Measurements from ENCODE around the gene KCNA1. TPM values are rescaled to one million over a fixed set of nuclear protein-coding genes. Genes with fewer than 3 reads are reported as not detected.

KCNA1 gene
- polyA plus RNA-seq, 1 donor from 2014 or later, result 14.7 TPM

DNA sequence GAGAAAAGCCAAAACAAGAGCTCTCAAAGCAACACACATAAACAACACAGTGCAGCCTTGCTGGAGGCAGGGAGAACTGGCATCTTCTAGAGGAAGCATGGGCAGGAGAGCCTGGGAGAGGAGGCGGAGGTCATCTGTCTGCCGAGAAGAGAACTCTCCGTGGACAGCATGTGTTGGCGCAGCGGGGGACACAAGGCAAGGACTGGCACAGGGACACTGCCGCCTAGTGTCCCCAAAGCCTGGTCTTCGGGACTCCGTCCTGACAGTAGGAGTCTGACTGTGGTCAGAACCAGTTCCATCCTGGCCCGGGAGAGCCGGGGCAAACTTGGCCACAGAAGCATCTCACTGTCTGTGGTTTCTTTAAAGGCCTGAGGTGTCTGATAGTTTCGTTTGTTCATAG, 47.3 kb downstream of the KCNA1 start (continued):
- TF ChIP-seq SMC3 (conservative IDR thresholded peaks at IDR 0.05; ENCODE audit: poor library complexity), result no peak

DNA sequence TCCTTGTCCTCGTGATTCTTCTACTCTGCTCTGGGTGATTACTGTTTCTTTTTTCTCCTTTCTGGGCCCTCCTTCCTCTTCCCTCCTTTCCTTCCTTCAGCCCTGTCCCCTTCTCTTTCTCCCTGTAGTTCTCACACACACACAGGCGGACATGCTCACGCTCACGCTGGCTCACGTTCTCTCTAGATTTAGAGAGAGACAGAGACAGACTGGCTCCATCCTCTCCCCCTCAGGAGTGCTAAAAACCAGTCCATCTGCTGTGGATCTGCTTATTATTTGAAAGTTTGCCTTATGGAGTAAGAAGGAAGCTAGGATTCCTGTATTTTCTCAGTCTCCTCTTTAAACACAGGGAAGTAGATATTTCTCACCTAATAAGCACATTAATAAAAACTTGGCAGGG, 48.1 kb downstream of the KCNA1 start:
- no peak overlapping the region for H3K9ac ChIP-seq (ENCODE audit: low read length)
- no peaks in the 10 kb centered on the region for H3K27me3 ChIP-seq (ENCODE audit: insufficient read depth, low read depth, low read length)
- no peaks in the 10 kb centered on the region for H3K9me2 ChIP-seq (ENCODE audit: insufficient read depth, low read length)
- H3K27ac ChIP-seq (ENCODE audit: low read length), result no peak overlapping the region
- H2AFZ ChIP-seq (ENCODE audit: low read depth, low read length), result no peak overlapping the region
- H3K4me3 ChIP-seq (ENCODE audit: low read length), result no peak overlapping the region
- H3F3A ChIP-seq (ENCODE audit: insufficient read depth, low read length, poor library complexity, severe bottlenecking), result no peaks in the 10 kb centered on the region
- TF ChIP-seq, protein P1, sequence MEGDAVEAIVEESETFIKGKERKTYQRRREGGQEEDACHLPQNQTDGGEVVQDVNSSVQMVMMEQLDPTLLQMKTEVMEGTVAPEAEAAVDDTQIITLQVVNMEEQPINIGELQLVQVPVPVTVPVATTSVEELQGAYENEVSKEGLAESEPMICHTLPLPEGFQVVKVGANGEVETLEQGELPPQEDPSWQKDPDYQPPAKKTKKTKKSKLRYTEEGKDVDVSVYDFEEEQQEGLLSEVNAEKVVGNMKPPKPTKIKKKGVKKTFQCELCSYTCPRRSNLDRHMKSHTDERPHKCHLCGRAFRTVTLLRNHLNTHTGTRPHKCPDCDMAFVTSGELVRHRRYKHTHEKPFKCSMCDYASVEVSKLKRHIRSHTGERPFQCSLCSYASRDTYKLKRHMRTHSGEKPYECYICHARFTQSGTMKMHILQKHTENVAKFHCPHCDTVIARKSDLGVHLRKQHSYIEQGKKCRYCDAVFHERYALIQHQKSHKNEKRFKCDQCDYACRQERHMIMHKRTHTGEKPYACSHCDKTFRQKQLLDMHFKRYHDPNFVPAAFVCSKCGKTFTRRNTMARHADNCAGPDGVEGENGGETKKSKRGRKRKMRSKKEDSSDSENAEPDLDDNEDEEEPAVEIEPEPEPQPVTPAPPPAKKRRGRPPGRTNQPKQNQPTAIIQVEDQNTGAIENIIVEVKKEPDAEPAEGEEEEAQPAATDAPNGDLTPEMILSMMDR (IDR thresholded peaks at IDR 0.05; ENCODE audit: poor library complexity, severe bottlenecking), result no peak
- H3K4me2 ChIP-seq (ENCODE audit: low read length), result no peak overlapping the region
- H3K9me3 ChIP-seq (ENCODE audit: low read length), result no peaks in the 10 kb centered on the region
- H4K20me1 ChIP-seq (ENCODE audit: insufficient read depth), result no peaks in the 10 kb centered on the region
- no peaks in the 10 kb centered on the region for H3K79me2 ChIP-seq (replicated peaks; ENCODE audit: insufficient read depth, low read length)
- H3K36me3 ChIP-seq (ENCODE audit: insufficient read depth, low read length), result no peaks in the 10 kb centered on the region

DNA sequence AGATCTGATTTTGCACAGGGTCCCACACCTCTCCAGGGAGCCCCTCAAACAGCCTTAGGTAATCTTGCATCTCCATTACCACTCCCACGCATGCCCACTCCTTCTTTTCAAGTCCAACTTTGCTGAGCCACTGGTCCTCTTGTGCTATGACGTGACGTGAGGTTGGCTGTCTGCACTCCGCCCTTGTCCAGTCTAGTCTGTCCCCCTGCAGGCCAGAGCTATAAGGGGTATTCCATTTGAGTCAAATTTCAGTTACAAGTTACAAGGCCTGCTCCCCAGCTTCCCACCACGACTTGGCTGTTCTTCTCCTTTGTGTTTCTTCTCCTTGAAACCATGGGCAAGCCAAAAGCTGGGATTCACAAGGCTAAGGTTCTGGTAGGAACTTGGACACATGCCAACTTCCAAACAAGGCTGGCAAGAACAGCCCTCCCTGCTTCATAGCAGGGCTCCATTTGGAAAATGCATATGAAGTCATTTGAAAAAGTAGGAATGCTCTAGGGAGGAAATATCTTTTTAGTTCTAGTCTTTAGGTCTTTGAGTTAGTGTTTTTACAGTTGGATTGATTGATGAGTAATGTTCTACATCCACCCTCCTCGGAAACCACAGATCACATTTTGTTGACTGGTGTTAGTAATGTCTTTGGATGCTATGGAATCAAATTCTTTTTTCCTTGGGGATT, 49.1 kb downstream of the KCNA1 start:
- no peaks in the 10 kb centered on the region for H3K27me3 ChIP-seq (ENCODE audit: insufficient read depth, low read depth, low read length)
- no peak overlapping the region for H3K27ac ChIP-seq (ENCODE audit: low read length)
- H3K4me2 ChIP-seq (ENCODE audit: low read length), result no peak overlapping the region
- no peaks in the 10 kb centered on the region for H3K79me2 ChIP-seq (replicated peaks; ENCODE audit: insufficient read depth, low read length)
- no peak overlapping the region for H3K9ac ChIP-seq (ENCODE audit: low read length)
- H3F3A ChIP-seq (ENCODE audit: insufficient read depth, low read length, poor library complexity, severe bottlenecking), result no peaks in the 10 kb centered on the region
- no peak overlapping the region for H3K4me3 ChIP-seq (ENCODE audit: low read length)
- no peaks in the 10 kb centered on the region for H3K9me2 ChIP-seq (ENCODE audit: insufficient read depth, low read length)
- TF ChIP-seq POLR2AphosphoS5 (IDR thresholded peaks at IDR 0.05) (no peak), TAF1 (IDR thresholded peaks at IDR 0.05; ENCODE audit: low read depth) (no peak), EP300 (conservative IDR thresholded peaks at IDR 0.05; ENCODE audit: poor library complexity, severe bottlenecking) (no peak), SMC3 (conservative IDR thresholded peaks at IDR 0.05; ENCODE audit: poor library complexity) (no peak), RAD21 (conservative IDR thresholded peaks at IDR 0.05) (no peak), MXI1 (conservative IDR thresholded peaks at IDR 0.05; ENCODE audit: poor library complexity, severe bottlenecking) (no peak), EZH2 (IDR thresholded peaks at IDR 0.05; ENCODE audit: borderline replicate concordance, insufficient read depth, low read length, poor library complexity, severe bottlenecking) (no peak)
- TF ChIP-seq, protein P1 (IDR thresholded peaks at IDR 0.05; ENCODE audit: poor library complexity, severe bottlenecking), result no peak
- TF ChIP-seq, protein P2, sequence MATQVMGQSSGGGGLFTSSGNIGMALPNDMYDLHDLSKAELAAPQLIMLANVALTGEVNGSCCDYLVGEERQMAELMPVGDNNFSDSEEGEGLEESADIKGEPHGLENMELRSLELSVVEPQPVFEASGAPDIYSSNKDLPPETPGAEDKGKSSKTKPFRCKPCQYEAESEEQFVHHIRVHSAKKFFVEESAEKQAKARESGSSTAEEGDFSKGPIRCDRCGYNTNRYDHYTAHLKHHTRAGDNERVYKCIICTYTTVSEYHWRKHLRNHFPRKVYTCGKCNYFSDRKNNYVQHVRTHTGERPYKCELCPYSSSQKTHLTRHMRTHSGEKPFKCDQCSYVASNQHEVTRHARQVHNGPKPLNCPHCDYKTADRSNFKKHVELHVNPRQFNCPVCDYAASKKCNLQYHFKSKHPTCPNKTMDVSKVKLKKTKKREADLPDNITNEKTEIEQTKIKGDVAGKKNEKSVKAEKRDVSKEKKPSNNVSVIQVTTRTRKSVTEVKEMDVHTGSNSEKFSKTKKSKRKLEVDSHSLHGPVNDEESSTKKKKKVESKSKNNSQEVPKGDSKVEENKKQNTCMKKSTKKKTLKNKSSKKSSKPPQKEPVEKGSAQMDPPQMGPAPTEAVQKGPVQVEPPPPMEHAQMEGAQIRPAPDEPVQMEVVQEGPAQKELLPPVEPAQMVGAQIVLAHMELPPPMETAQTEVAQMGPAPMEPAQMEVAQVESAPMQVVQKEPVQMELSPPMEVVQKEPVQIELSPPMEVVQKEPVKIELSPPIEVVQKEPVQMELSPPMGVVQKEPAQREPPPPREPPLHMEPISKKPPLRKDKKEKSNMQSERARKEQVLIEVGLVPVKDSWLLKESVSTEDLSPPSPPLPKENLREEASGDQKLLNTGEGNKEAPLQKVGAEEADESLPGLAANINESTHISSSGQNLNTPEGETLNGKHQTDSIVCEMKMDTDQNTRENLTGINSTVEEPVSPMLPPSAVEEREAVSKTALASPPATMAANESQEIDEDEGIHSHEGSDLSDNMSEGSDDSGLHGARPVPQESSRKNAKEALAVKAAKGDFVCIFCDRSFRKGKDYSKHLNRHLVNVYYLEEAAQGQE (IDR thresholded peaks at IDR 0.05; ENCODE audit: borderline replicate concordance), result no peak
- H3K36me3 ChIP-seq (ENCODE audit: insufficient read depth, low read length), result no peaks in the 10 kb centered on the region
- H2AFZ ChIP-seq (ENCODE audit: low read depth, low read length), result no peak overlapping the region
- no peaks in the 10 kb centered on the region for H4K20me1 ChIP-seq (ENCODE audit: insufficient read depth)
- H3K9me3 ChIP-seq (ENCODE audit: low read length), result no peaks in the 10 kb centered on the region
